ENCODE results near the gene STARD10.

STARD10 gene

GRCh38 chr11:72742513-72743320 lies 51.1 kb downstream of the STARD10 start:
- no peak for DNase-seq

DNA sequence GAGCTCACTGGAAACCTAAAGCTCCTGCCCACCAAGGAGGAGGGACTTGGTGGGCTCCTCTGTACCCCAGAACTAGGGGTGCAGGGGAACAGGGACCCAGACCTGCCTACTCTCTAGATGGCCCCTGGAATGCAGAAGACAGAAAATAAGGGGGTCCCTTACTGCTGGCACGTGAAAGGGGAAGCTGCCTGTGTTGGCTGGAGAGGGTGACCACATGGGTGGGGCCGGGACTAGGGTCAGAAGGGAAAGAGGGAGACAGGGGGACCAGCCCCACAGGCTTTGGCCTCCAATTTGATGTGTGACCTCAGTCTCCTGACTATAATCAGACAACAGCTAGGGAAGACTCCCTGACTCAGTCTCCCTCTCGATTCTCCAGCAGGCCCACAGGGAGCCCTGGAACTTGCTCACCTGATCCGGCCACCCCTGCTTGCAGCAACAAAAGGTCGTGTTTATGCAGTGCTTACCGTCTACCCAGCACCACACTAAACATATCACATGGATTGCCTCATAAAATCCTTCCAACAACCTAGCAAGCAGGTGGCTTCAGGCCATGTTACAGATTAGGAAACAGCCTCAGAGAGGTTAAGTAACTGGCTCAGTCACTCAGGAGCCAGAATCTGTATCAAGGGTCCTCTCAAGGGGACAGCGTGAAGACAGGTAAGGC lies 51.9 kb downstream of the STARD10 start:
- DNase-seq: no peak

DNA sequence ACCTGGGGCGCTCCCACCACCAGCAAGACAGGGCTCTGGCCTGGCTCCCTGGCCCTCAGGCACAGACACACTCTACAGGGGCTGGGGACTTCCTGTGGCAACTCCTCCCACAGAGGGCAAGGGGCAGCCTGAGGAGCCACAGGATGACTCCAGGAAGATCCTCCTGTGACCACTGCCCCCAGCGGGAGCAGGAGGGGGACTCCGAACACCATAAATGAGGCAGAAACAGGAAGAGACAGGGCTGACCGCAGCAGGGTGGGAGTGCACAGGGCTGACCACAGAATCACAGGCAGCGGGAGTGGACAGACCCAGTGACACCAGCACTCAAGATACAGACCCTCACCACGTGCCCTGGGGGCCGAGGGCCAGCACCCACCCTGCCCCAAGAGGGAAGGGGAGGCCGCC lies 52.4 kb downstream of the STARD10 start:
- DNase-seq: no peak

DNA sequence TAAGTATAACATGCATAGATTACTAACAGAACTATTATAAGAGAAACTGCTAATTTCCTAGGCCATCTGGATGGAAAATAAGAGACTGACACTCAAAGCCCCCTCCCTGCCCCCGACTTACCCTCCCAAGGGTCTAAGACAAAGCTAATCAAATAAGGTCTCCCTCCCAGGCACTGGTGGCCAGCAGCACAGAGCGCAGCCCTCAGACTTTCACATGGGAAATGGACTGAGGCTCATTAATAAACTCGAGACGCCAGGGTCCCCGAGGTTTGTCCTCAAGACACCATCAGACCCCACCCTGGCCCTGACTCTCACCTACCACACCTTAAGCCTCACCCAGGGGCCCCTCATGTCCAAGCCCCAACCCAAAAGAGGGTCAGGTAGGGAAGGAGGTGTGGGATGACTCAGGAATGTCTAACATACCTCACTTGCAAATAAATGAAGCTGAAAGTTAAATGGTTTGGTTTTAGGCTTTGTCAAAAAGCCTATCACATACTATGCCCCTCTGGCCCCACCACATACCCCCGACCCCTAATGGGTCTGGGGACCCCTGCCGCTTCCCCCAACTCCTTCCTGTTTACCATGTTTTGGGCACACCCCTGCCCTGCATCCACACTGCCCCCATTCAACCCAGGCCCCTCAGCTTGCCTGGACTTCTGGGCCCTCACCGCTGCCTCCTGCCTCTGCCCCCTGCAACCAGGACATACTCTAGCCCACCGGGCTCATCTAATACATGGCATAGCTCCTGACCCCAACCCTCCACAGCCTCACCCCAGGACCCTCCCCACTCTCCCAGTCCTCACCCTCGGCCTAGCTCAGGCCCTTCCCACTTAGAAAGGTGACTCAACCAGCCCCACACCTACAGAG lies 53.1 kb downstream of the STARD10 start:
- no peak for DNase-seq

GRCh38 chr11:72740060-72740424 lies 53.8 kb downstream of the STARD10 start:
- DNase-seq: no peak

DNA sequence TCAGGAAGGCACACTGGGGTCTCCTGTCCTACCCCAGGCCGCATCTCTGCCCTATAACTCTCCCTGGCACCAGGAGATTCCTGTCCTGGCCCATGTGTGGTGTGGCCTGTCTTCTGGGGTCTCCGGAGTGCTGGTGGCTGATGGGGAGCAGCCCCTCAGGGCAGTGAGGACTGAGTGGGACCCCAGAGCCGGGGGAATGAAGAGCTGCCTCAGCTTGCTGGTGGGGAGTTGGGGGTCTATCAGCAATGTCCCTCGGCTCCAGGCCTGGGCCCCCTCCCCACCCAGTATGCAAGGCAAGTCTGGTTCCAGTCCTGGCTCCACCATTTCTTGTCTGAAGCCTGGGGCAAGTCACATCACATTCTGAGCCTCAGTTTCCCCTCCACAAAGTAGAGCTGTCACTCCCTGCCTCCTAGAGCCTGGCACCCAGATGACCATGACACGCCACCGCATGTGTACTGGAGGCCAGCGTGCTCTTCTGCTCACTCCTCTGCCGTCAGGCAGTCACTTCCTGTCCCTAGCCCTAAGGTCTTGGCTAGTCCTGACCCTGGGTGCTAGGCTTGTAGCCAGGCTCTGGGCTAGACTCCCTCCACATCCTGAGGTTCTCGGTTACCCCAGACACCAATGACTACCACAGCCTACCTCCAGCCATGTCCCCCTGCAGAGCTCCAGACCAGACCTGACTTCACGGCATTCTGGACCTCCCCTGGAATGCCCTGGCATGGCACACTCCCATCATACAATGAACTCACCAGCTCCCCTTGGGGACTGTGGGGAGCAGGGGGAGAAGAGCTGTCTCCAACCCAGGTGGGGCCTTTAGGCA lies 54.4 kb downstream of the STARD10 start:
- no peak for DNase-seq

GRCh38 chr11:72738199-72739141 lies 55.4 kb downstream of the STARD10 start:
- no peak for DNase-seq

GRCh38 chr11:72737336-72737735 lies 56.5 kb downstream of the STARD10 start:
- DNase-seq: no peak

DNA sequence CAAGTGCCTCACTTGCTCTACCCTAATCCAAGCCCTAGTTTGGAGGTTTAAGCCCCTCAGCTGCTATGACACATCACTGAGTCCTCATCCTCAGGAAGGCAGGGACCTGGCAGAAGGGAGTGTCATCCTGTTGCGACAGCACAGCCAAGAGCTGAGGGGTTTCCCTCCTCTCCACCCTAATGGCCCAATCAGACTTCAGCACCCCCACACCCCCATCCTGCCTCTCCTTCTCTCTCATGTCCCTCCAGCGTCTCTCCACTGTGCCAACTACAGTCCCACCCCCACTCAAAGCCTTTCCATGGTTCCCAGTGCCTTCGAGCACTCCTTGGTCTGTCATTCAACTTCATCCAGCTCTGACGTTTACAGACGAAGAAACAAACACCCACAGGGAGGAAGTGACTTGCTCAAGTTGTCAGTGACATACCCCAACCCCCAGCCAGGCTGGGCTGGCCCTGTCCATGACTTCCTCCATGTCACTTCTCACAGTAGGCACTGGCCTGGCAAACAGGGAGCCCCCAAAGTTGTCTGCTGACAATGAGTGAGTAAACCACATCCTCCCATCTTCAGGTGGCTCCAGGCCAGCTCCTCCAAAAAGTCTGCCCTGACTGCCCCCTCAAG lies 57.3 kb downstream of the STARD10 start:
- peak; percentile 37 to 85 (median 70) for DNase-seq

- no peak for DNase-seq
These were observed 58.3 kb downstream of the STARD10 start for GRCh38 chr11:72735495-72736027.

DNA sequence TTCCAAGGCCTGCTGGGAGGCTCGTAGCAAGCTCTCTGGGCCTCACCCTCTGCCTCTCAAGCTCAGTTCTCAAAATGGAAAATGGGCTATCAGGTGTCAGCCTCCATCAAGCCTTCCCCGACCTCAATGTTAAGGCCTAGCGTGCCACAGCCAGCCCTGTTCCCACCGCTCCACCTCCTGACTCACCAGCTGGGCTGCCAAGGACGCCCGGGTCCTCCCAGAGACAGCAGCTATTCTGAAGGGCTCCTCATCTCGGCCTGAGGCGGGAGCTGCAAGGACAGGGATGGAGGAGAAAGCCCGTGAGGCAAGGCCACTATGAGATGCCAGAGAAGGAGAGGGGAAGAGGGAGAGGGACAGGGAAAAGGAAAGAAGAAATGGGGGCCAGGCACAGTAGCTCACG lies 61.5 kb downstream of the STARD10 start:
- no peak for DNase-seq

DNA sequence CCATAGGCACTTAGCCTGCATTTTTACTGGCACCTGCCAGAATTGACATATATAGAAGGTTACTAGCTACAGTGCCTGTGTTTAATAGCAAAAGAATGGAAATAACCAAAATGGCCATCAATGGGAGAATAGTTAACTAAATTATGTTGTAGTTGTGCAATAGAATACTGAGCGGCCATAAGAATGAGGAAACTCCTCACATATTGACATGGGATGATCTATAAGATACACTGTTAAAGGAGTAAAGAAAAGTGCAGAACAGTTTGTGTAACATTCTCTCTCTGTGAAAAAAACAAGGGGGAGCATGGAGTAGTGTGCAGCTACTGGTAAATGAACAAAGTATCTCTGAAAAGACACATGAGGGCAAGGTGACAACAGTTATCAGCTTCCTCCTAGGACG lies 63.1 kb downstream of the STARD10 start:
- DNase-seq: no peak

- DNase-seq: no peak
These were observed 63.6 kb downstream of the STARD10 start for GRCh38 chr11:72730243-72730642.

DNA sequence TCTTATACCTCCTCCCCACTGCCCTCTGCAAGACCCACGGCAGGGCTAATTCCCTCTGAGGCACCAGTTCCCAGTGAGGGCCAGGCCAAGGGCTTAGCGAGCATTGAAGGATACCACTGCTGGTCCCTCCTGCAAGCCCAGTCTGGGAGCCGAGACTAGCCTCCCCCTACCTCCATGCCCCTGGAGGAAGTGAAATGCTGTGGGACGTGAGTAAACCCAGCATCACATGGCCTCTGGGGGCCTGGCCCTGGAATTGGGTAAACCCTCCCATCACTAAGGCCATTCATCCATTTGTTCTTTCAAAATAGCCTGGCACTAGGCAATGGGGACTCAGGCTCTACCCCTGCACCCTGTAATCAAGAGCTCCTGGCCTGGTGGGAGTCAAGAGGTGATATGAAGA lies 66.3 kb downstream of the STARD10 start:
- DNase-seq: no peak

DNA sequence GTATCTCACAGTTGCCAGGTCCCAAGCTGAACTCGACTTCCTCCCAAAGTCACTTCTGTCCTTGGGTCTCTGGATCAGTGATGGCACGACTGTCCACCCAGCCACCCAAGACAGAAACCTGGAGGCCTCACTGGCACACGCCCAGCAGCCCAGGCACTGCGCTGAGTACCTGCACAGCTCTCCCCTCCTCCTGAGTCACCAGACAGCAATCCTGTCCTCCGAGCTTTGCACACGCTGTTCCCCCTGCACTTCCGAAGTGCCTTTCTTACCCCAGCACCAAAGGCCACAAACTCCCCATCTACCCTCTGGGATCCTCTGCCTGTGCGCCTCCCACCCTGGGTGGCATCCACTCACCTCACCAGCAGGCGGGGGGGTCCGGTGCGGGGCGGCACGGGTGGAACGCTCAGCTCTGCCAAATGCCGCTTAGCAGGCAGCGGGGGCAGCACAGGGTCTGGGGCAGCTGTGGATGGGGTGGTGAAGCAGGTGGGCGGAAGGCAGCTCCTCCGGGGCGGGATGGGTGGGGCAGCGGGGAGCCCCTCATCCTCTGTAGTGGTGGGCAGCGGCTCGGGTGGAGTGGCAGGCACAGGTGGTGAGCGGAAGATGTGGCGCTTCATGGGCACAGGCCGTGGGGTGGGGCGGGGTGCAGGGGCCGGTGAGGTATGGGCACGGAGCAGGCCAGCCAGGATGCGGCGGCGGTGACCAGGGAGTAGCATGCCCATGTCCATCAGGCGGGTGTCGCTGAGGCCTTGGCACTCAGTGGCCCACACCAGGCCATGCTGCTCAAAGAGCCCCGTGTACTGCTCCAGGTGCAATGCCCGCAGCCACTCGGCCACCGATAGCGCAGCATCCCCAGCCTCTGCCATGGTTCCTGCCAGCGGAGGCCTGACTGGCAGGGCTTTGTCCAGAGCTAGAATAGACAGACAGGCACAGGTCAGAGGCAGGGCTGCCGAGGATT lies 67.3 kb downstream of the STARD10 start:
- DNase-seq: no peak

DNA sequence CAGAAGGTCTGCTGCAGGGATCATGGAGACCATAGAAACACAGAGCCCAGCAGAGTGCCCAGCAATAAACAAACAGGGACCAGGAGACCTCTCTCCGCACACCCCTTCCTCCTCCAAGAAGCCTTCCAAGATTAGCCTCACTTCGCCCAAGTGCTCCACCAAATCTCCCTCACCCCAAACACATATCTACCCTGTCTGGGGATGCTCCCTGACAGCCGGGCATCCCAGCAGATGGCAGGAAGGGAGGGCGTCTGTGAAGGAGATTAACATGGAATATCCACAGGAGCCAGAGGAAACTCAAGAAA lies 68.2 kb downstream of the STARD10 start:
- DNase-seq: no peak

DNA sequence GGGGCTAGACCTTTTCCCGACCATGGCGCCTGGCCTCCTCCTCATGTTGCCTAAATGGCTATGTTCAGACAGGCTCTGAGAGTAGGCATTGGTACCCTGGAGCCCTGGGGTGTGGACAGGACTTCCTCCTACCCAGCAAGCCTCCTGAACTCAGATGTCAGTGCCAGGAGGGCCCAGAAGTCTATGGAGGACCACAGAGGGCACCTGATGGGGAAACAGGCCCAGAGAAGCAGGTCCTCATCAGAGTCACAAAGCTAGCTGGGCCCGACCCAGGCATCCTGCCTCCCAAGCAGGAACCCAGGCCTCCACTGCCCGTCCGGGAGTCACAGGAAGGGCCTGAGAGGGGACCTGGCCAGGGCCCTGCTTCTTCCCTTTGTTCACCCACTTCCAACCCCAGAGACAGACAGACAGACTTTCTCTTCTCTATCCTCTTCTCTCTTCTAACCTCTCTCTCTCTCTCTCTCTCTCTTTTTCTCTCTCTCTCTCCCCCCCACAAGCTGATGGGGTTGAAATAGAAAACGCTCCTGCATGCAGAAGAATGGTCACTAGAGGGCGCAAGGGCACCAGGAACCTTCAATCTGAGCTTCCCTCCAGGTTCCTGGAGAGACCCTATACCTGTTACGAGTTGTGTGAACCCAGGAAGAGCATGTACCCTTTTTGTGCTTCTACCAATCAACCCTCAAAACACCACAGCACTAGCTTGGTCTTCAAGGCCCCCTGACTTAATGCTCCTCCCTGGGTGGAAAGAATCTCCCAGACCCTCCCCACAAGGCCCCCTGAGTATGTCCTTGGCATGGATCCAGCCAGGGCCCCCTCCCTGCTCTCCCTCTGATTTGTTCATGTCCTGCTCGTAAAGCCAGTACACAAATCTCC lies 68.8 kb downstream of the STARD10 start:
- DNase-seq: peak; percentile 54 to 86 (median 77)

DNA sequence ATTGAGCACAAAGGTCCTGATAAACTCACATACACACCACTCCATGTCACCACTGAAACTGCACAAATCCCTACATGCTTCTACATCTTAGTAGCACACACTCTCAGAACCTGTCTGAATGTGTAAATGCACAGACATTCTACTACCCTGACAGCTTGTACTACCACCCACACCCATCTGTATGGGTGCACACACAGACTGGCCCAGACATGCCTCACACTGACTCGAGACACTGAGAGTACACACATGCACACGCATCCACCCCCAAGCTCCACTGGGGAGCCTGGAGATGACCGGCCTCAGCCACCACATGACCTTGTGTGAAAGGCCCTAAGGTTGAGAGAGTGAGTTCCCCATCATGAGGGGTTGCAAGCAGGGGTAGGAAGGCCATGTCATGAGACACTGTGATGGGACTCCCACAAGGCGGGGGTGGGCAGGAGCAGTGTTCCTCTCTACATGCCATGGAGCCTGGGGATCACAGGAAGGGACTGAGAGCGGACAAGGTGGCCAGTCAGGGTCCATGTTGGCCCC lies 69.8 kb downstream of the STARD10 start:
- no peak for DNase-seq
